Naive B cell (primary cell): ENCODE results near the gene GLT8D1. TPM values are rescaled to one million over a fixed set of nuclear protein-coding genes. Genes with fewer than 3 reads are reported as not detected.

Source experiments
- ATAC-seq, 2 donors: fragments of 150-1000 bp; cut with Tn5 transposase; 2 replicates each; pipeline ENCODE4 v1.10.0; 2021; ENCODE audit warnings: low read depth in 2 of 2, mild to moderate bottlenecking in 2 of 2, moderate library complexity in 2 of 2
- DNase-seq: peaks from one replicate; pipeline ENCODE4 v3.0.0; 2022
- H3K27ac Mint-ChIP-seq, 6 donors: one replicate each; pipeline ENCODE4 v1.8.0; 2020 to 2022; ENCODE audit warnings: mild to moderate bottlenecking in 6 of 6, mixed read lengths in 6 of 6, moderate library complexity in 5 of 6, inconsistent platforms in 2 of 6
- H3K27me3 Mint-ChIP-seq, 3 donors: one replicate each; pipeline ENCODE4 v1.8.0; 2021 to 2022; ENCODE audit warnings: mixed read lengths in 3 of 3, mild to moderate bottlenecking in 1 of 3
- H3K36me3 Mint-ChIP-seq, 2 donors: one replicate each; pipeline ENCODE4 v1.8.0; 2020 to 2022; ENCODE audit warnings: mixed read lengths in 2 of 2, inconsistent platforms in 1 of 2, mild to moderate bottlenecking in 1 of 2
- H3K4me1 Mint-ChIP-seq, 3 donors: one replicate each; pipeline ENCODE4 v1.8.0; 2020 to 2022; ENCODE audit warnings: mixed read lengths in 3 of 3, inconsistent platforms in 1 of 3, mild to moderate bottlenecking in 1 of 3, moderate library complexity in 1 of 3
- H3K4me3 Mint-ChIP-seq, 8 donors: one replicate each; pipeline ENCODE4 v1.8.0; 2020 to 2022; ENCODE audit warnings: mild to moderate bottlenecking in 8 of 8, mixed read lengths in 8 of 8, moderate library complexity in 8 of 8, inconsistent platforms in 2 of 8
- H3K9me3 Mint-ChIP-seq, 7 donors: one replicate each; pipeline ENCODE4 v1.8.0; 2020 to 2022; ENCODE audit warnings: mixed read lengths in 7 of 7, mild to moderate bottlenecking in 5 of 7, inconsistent platforms in 2 of 7, moderate library complexity in 1 of 7
- polyA plus RNA-seq, 6 donors: library from polyadenylated mRNA; unstranded; fragments of 300-500 nt; fragmentation: Illumina TruSeq; gene quantifications; one replicate each; pipeline ENCODE4 v1.2.3, GENCODE V29; 2021; ENCODE audit warnings: low read depth in 6 of 6

Gene GLT8D1
- polyA plus RNA-seq, 6 donors from 2014 or later = 26.5 to 57.9 (median 41.4) TPM

GRCh38 chr3:52703341-52703740 is 2.2 kb downstream of the GLT8D1 start:
- no peaks in the 10 kb centered on the region for H3K27me3 Mint-ChIP-seq
- H3K36me3 Mint-ChIP-seq = no peaks in the 10 kb centered on the region
- peak overlapping the region in 5 of 8 donors; percentile 9 to 98 (median 37) for H3K4me3 Mint-ChIP-seq
- peak overlapping the region in 1 of 6 donors; percentile 56 for H3K27ac Mint-ChIP-seq
- H3K4me1 Mint-ChIP-seq = peaks cover 18 to 41% (median 26%) of the 10 kb centered on the region in 3 donors
- DNase-seq = no peak
- no peak for ATAC-seq
- no peaks in the 10 kb centered on the region for H3K9me3 Mint-ChIP-seq

- peaks cover 4 to 8% (median 7%) of the 10 kb centered on the region in 3 donors for H3K4me1 Mint-ChIP-seq
- H3K4me3 Mint-ChIP-seq = no peak overlapping the region
- H3K27ac Mint-ChIP-seq = peak overlapping the region in 5 of 6 donors; percentile 36 to 88 (median 52)
- peaks cover 15 to 23% of the 10 kb centered on the region in 2 donors for H3K36me3 Mint-ChIP-seq
- no peak for DNase-seq
- no peaks in the 10 kb centered on the region for H3K27me3 Mint-ChIP-seq
- no peaks in the 10 kb centered on the region for H3K9me3 Mint-ChIP-seq
- no peak for ATAC-seq
Measured at GRCh38 chr3:52697632-52697965, 8.0 kb downstream of the GLT8D1 start.

- H3K4me1 Mint-ChIP-seq = peaks cover 4 to 8% (median 7%) of the 10 kb centered on the region in 3 donors
- ATAC-seq (peak in 1 of 2 donors; percentile 68), DNase-seq (no peak)
- H3K27me3 Mint-ChIP-seq = no peaks in the 10 kb centered on the region
- no peaks in the 10 kb centered on the region for H3K9me3 Mint-ChIP-seq
- H3K27ac Mint-ChIP-seq = peak overlapping the region in 4 of 6 donors; percentile 36 to 88 (median 64)
- peaks cover 16 to 23% of the 10 kb centered on the region in 2 donors for H3K36me3 Mint-ChIP-seq
- H3K4me3 Mint-ChIP-seq = no peak overlapping the region
Measured at GRCh38 chr3:52696830-52697631, 8.6 kb downstream of the GLT8D1 start.

- Mint-ChIP-seq H3K27me3 (no peaks in the 10 kb centered on the region), H3K27ac (peak overlapping the region in 2 of 6 donors; percentile 9 to 53), H3K9me3 (no peaks in the 10 kb centered on the region), H3K4me1 (peaks cover 4 to 8% (median 7%) of the 10 kb centered on the region in 3 donors), H3K36me3 (peaks cover 16 to 23% of the 10 kb centered on the region in 2 donors), H3K4me3 (no peak overlapping the region)
- DNase-seq = no peak
- no peak for ATAC-seq
Measured at GRCh38 chr3:52695798-52696671, 9.6 kb downstream of the GLT8D1 start.

GRCh38 chr3:52694528-52695189 is 10.9 kb downstream of the GLT8D1 start:
- peaks cover 17 to 28% of the 10 kb centered on the region in 2 donors for H3K36me3 Mint-ChIP-seq
- H3K27me3 Mint-ChIP-seq = no peaks in the 10 kb centered on the region
- H3K9me3 Mint-ChIP-seq = no peaks in the 10 kb centered on the region
- DNase-seq (no peak), ATAC-seq (no peak)
- no peak overlapping the region for H3K4me3 Mint-ChIP-seq
- peaks cover 4 to 11% (median 7%) of the 10 kb centered on the region in 3 donors for H3K4me1 Mint-ChIP-seq
- peak overlapping the region in 1 of 6 donors; percentile 56 for H3K27ac Mint-ChIP-seq

- no peaks in the 10 kb centered on the region for H3K27me3 Mint-ChIP-seq
- H3K4me1 Mint-ChIP-seq = peaks cover 7 to 13% (median 7%) of the 10 kb centered on the region in 3 donors
- no peaks in the 10 kb centered on the region for H3K9me3 Mint-ChIP-seq
Measured at GRCh38 chr3:52693071-52693470, 12.5 kb downstream of the GLT8D1 start.

GRCh38 chr3:52690560-52690959 is 15.0 kb downstream of the GLT8D1 start:
- ATAC-seq (no peak), DNase-seq (no peak)
- Mint-ChIP-seq H3K27ac (peak overlapping the region in 1 of 6 donors; percentile 31), H3K27me3 (no peaks in the 10 kb centered on the region), H3K36me3 (peaks cover 25 to 27% of the 10 kb centered on the region in 2 donors), H3K9me3 (no peaks in the 10 kb centered on the region), H3K4me3 (peak overlapping the region in 1 of 8 donors; percentile 33), H3K4me1 (peaks cover 12 to 17% (median 13%) of the 10 kb centered on the region in 3 donors)

More at GRCh38 chr3:52693071-52693470, 12.5 kb downstream of the GLT8D1 start:
- ATAC-seq (no peak), DNase-seq (no peak)
- Mint-ChIP-seq H3K27ac (peak overlapping the region in 3 of 6 donors; percentile 41 to 89 (median 70)), H3K4me3 (no peak overlapping the region), H3K36me3 (peaks cover 25 to 38% of the 10 kb centered on the region in 2 donors)

GRCh38 chr3:52689151-52689550 is 16.4 kb downstream of the GLT8D1 start:
- no peak overlapping the region for H3K4me3 Mint-ChIP-seq
- peak overlapping the region in 1 of 6 donors; percentile 80 for H3K27ac Mint-ChIP-seq
- DNase-seq (no peak), ATAC-seq (no peak)
- H3K36me3 Mint-ChIP-seq = peaks cover 25 to 27% of the 10 kb centered on the region in 2 donors
- no peaks in the 10 kb centered on the region for H3K9me3 Mint-ChIP-seq
- no peaks in the 10 kb centered on the region for H3K27me3 Mint-ChIP-seq
- H3K4me1 Mint-ChIP-seq = peaks cover 12 to 29% (median 13%) of the 10 kb centered on the region in 3 donors

GRCh38 chr3:52688266-52688665 is 17.3 kb downstream of the GLT8D1 start:
- peak overlapping the region in 3 of 8 donors; percentile 12 to 99 (median 44) for H3K4me3 Mint-ChIP-seq
- DNase-seq (no peak), ATAC-seq (no peak)

GRCh38 chr3:52685709-52686691 is 19.6 kb downstream of the GLT8D1 start, which contains the start of the genes GNL3 and PBRM1:
TSS of gene GNL3 (plus strand) at chr3:52686032. CDS start at chr3:52686093, 61 bp downstream.
TSS of gene PBRM1 (minus strand) at chr3:52685913.
- H3K9me3 Mint-ChIP-seq = no peaks in the 10 kb centered on the region
- H3K27me3 Mint-ChIP-seq = no peaks in the 10 kb centered on the region
- peak within 1 kb of the TSS; percentile 94 to 99 (median 98) for H3K4me3 Mint-ChIP-seq
- DNase-seq (peak; percentile 94), ATAC-seq (peak; percentile 76)
- H3K27ac Mint-ChIP-seq = peak within 1 kb of the TSS; percentile 98 to 100 (median 99)
- peaks cover 9 to 21% of the 10 kb centered on the region in 2 donors for H3K36me3 Mint-ChIP-seq
- H3K4me1 Mint-ChIP-seq = peaks cover 15 to 52% (median 17%) of the 10 kb centered on the region in 3 donors

More at GRCh38 chr3:52688266-52688665, 17.3 kb downstream of the GLT8D1 start:
- peaks cover 6 to 37% (median 9%) of the 10 kb centered on the region in 3 donors for H3K4me1 Mint-ChIP-seq
- peak overlapping the region in 1 of 6 donors; percentile 86 for H3K27ac Mint-ChIP-seq
- H3K36me3 Mint-ChIP-seq = peaks cover 17 to 22% of the 10 kb centered on the region in 2 donors
- H3K27me3 Mint-ChIP-seq = no peaks in the 10 kb centered on the region
- H3K9me3 Mint-ChIP-seq = no peaks in the 10 kb centered on the region

GRCh38 chr3:52685285-52685708 is 20.3 kb downstream of the GLT8D1 start:
- peak; percentile 83 for DNase-seq
- ATAC-seq = peak; percentile 76 to 80
- Mint-ChIP-seq H3K4me3 (peak overlapping the region; percentile 85 to 99 (median 94)), H3K4me1 (peaks cover 15 to 50% (median 20%) of the 10 kb centered on the region in 3 donors), H3K9me3 (no peaks in the 10 kb centered on the region), H3K27me3 (no peaks in the 10 kb centered on the region), H3K36me3 (peaks cover 9 to 17% of the 10 kb centered on the region in 2 donors), H3K27ac (peak overlapping the region; percentile 96 to 99 (median 97))

GRCh38 chr3:52684184-52684583 is 21.4 kb downstream of the GLT8D1 start:
- H3K27me3 Mint-ChIP-seq = no peaks in the 10 kb centered on the region
- H3K36me3 Mint-ChIP-seq = peaks cover 6 to 13% of the 10 kb centered on the region in 2 donors
- H3K27ac Mint-ChIP-seq = peak overlapping the region in 5 of 6 donors; percentile 96 to 99 (median 98)
- no peak for DNase-seq
- H3K4me1 Mint-ChIP-seq = peaks cover 13 to 56% (median 27%) of the 10 kb centered on the region in 3 donors
- no peak for ATAC-seq
- H3K9me3 Mint-ChIP-seq = no peaks in the 10 kb centered on the region
- peak overlapping the region in 5 of 8 donors; percentile 52 to 99 (median 88) for H3K4me3 Mint-ChIP-seq
